Measurements from ENCODE around the gene CACNA1I. TPM values are rescaled to one million over a fixed set of nuclear protein-coding genes. Genes with fewer than 3 reads are reported as not detected.
A peak's percentile ranks its signal among the peaks of the same experiment; 100 is the strongest.

The CACNA1I gene
- total RNA-seq, 1 experiment from 2014 or later: 0.15 TPM

GRCh38 chr22:39724857-39725256 lies 154.3 kb downstream of the CACNA1I start:
- RAD21 ChIA-PET (ENCODE audit: low non-redundant PET in 1 of 2, low total read pairs in 2 of 2, uncharacterized antibody in 2 of 2, unreplicated experiment in 2 of 2): no interaction called here
- CTCF ChIA-PET: no interaction called here
- 0 out of 2 replicates have a peak, but pooled peaks have one; percentile 12 for ATAC-seq

More at GRCh38 chr22:39724857-39725256, 154.3 kb downstream of the CACNA1I start:
- Histone ChIP-seq H3K36me3 (ENCODE audit: control insufficient read depth in 1 of 2, insufficient read depth in 2 of 2, low read length in 2 of 2) (no peaks in the 10 kb centered on the region), H3K4me2 (ENCODE audit: low read length) (no peak overlapping the region), H3K9me3 (ENCODE audit: control insufficient read depth in 1 of 2, insufficient read depth in 1 of 2, low read depth in 1 of 2, low read length in 2 of 2) (no peaks in the 10 kb centered on the region), H2AFZ (ENCODE audit: low read depth, low read length, poor library complexity, severe bottlenecking) (no peak overlapping the region), H4K20me1 (ENCODE audit: insufficient read depth) (no peaks in the 10 kb centered on the region), H3K4me3 (replicated peaks in 1 of 2; ENCODE audit: low read depth in 1 of 2, low read length in 2 of 2) (no peak overlapping the region), H3K4me1 (ENCODE audit: control insufficient read depth in 1 of 2, insufficient read depth in 2 of 2, low read length in 2 of 2) (peaks cover 5 to 12% of the 10 kb centered on the region in 2 experiments; a peak in 3 of 4 replicates), H3K27me3 (ENCODE audit: insufficient read depth, low read length) (no peaks in the 10 kb centered on the region), H3K9me2 (ENCODE audit: insufficient read depth) (no peaks in the 10 kb centered on the region), H3K27ac (ENCODE audit: low read depth, low read length) (no peak overlapping the region), H3K9ac (ENCODE audit: low read length) (no peak overlapping the region), H3K79me2 (ENCODE audit: insufficient read depth, low read length) (no peaks in the 10 kb centered on the region)
- DNase-seq (ENCODE audit: low read depth, low spot score): no peak
- POLR2A ChIA-PET: no interaction called here
- TF ChIP-seq SP1 (IDR thresholded peaks at IDR 0.05; ENCODE audit: low read depth): no peak
- TF ChIP-seq CTCF (IDR thresholded peaks at IDR 0.05 in 2 of 3, conservative IDR thresholded peaks at IDR 0.05 in 1 of 3; ENCODE audit: borderline replicate concordance in 1 of 3, insufficient read depth in 1 of 3, low read depth in 2 of 3, low read length in 2 of 3): no peak
- TF ChIP-seq POLR2AphosphoS5 (IDR thresholded peaks at IDR 0.05; ENCODE audit: low read depth, low read length): no peak
- TF ChIP-seq EZH2 (IDR thresholded peaks at IDR 0.05): no peak
- TF ChIP-seq TCF7L2 (IDR thresholded peaks at IDR 0.05; ENCODE audit: borderline replicate concordance, extremely low read depth, insufficient read depth, insufficient read length): no peak
- no peak for TF ChIP-seq SIN3A (IDR thresholded peaks at IDR 0.05; ENCODE audit: low read depth)
- no peak for TF ChIP-seq SRF (IDR thresholded peaks at IDR 0.05; ENCODE audit: low read depth)
- no peak for TF ChIP-seq CBX3 (IDR thresholded peaks at IDR 0.05; ENCODE audit: low read depth)
- no peak for TF ChIP-seq MAX (IDR thresholded peaks at IDR 0.05)
- no peak for TF ChIP-seq ZBTB33 (IDR thresholded peaks at IDR 0.05; ENCODE audit: extremely low read depth, insufficient replicate concordance, low read length)
- no peak for TF ChIP-seq YY1 (IDR thresholded peaks at IDR 0.05; ENCODE audit: extremely low read depth, insufficient replicate concordance, low read depth, low read length)
- no peak for TF ChIP-seq FOSL1 (IDR thresholded peaks at IDR 0.05; ENCODE audit: low read depth)
- no peak for TF ChIP-seq ATF3 (IDR thresholded peaks at IDR 0.05)
- no peak for TF ChIP-seq POLR2A (IDR thresholded peaks at IDR 0.05; ENCODE audit: borderline replicate concordance, extremely low read depth, insufficient read depth, insufficient read length)
- no peak for TF ChIP-seq ELF1 (IDR thresholded peaks at IDR 0.05; ENCODE audit: borderline replicate concordance, low read depth)
- no peak for TF ChIP-seq CEBPB (IDR thresholded peaks at IDR 0.05; ENCODE audit: low read depth)
- no peak for TF ChIP-seq JUND (IDR thresholded peaks at IDR 0.05)
- no peak for TF ChIP-seq ZNF274 (IDR thresholded peaks at IDR 0.05; ENCODE audit: low read depth, low read length)
- TF ChIP-seq RAD21 (IDR thresholded peaks at IDR 0.05; ENCODE audit: low read depth): no peak
- intact Hi-C loops (cut with micrococcal nuclease): no loop called here
- BruUV-seq (replicated peaks): no TSS peak
